GM10266 (cell line): ENCODE results near the gene RPS4Y1.
"Not testable (repeated sequence)": the region's sequence is repeated elsewhere in the genome, so short reads cannot be mapped to it uniquely, and the experiment has no call there.

ENCODE experiments used
- DNase-seq: peaks from one replicate; pipeline ENCODE4 v3.0.0; 2012; ENCODE audit errors: extremely low spot score
- TF ChIP-seq, protein P1 (sequence below): IDR thresholded peaks from 2 replicates; pipeline ENCODE4 v1.5.1; 2012; ENCODE audit warnings: mild to moderate bottlenecking, low read depth; ENCODE audit not compliant: control insufficient read depth, insufficient read depth; ENCODE audit errors: missing control alignments

The RPS4Y1 gene

DNA sequence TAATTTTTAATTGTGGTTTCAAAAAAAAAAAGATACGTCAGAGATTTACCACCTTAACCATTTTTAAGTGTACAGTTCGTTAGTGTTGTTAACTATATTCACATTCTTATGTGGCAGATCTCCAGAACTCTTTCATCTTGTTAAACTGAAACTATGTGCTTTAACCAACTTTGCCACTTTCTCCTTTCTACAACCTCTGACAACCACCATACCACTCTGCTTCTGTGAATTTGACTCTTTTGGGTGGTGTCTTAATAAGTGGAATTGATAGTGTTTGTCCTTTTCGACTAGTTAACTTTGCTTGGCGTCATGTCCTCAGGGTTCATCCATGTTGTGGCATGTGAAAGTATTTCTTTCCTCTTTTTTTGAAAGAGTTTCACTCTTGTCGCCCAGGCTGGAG is 15.7 kb downstream of the RPS4Y1 start:
- TF ChIP-seq, protein P1, sequence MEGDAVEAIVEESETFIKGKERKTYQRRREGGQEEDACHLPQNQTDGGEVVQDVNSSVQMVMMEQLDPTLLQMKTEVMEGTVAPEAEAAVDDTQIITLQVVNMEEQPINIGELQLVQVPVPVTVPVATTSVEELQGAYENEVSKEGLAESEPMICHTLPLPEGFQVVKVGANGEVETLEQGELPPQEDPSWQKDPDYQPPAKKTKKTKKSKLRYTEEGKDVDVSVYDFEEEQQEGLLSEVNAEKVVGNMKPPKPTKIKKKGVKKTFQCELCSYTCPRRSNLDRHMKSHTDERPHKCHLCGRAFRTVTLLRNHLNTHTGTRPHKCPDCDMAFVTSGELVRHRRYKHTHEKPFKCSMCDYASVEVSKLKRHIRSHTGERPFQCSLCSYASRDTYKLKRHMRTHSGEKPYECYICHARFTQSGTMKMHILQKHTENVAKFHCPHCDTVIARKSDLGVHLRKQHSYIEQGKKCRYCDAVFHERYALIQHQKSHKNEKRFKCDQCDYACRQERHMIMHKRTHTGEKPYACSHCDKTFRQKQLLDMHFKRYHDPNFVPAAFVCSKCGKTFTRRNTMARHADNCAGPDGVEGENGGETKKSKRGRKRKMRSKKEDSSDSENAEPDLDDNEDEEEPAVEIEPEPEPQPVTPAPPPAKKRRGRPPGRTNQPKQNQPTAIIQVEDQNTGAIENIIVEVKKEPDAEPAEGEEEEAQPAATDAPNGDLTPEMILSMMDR, result no peak
- no peak for DNase-seq

DNA sequence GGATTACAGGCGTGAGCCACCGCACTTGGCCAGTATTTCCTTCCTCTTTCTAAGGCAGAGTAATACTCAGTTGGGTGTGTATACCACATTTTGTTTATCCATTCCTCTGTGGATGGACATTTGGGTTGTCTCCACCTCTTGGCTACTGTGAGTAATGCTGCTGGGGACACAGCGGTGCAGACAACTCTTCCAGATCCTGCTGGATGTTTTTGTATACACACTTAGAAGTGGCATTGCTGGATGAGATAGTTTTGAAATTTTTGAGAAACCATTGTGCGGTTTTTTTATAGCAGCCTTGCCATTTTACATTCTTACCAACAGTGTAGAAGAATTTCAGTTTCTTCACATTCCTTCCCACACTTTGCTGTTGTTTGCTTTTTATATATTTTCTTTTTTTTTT is 16.3 kb downstream of the RPS4Y1 start:
- DNase-seq, result no peak
- TF ChIP-seq, protein P1, result no peak

- TF ChIP-seq, protein P1, result no peak
- DNase-seq, result no peak
Measured at GRCh38 chrY:2859782-2860181, 18.4 kb downstream of the RPS4Y1 start.

DNA sequence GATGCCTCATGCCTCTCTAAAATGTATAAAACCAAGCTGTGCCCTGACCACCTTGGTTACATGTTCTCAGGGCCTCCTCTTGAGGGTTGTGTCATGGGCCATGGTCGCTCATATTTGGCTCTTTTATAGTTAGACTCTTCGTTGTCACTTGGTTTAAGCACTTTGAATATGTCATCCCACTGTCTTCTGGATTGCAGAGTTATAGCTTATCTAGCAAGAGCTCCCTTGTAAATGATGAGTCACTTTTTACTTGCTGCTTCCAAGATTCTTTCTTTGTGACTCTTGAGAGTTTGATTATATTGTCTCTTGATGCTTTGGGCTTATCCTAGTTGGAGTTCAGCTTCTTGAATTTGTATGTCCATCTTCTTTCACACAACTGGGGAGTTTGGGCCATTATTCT is 19.1 kb downstream of the RPS4Y1 start:
- no peak for DNase-seq
- TF ChIP-seq, protein P1, result no peak

GRCh38 chrY:2866581-2866980 is 25.2 kb downstream of the RPS4Y1 start:
- TF ChIP-seq, protein P1, result no peak
- no peak for DNase-seq

- TF ChIP-seq, protein P1, result no peak
- no peak for DNase-seq
Measured at GRCh38 chrY:2867469-2867868, 26.1 kb downstream of the RPS4Y1 start.

- no peak for DNase-seq
- TF ChIP-seq, protein P1, result no peak
Measured at GRCh38 chrY:2868035-2868607, 26.7 kb downstream of the RPS4Y1 start.

DNA sequence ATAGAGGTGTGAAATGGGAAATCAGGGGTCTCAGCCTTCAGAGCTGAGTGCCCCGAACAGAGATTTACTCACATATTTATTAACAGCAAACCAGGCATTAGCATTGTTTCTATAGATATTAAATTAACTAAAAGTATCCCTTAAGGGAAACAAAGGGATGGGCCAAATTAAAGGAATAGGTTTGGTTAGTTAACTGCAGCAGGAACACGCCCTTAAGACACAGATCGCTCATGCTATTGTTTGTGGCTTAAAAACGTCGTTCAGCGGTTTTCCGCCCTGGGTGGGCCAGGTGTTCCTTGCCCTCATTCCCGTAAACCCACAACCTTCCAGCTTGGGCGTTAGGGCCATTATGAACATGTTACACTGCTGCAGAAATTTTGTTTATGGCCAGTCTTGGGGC is 30.8 kb downstream of the RPS4Y1 start:
- not testable (repeated sequence) for DNase-seq
